ENCODE measurements around the gene SYPL1. TPM values are rescaled to one million over a fixed set of nuclear protein-coding genes. Genes with fewer than 3 reads are reported as not detected.
A peak's percentile ranks its signal among the peaks of the same experiment; 100 is the strongest.

Gene SYPL1
- total and polyA plus RNA-seq, 2 donors (not counting 1 experiment from before 2014, with no cell fraction given), result 58.5 to 130 TPM

DNA sequence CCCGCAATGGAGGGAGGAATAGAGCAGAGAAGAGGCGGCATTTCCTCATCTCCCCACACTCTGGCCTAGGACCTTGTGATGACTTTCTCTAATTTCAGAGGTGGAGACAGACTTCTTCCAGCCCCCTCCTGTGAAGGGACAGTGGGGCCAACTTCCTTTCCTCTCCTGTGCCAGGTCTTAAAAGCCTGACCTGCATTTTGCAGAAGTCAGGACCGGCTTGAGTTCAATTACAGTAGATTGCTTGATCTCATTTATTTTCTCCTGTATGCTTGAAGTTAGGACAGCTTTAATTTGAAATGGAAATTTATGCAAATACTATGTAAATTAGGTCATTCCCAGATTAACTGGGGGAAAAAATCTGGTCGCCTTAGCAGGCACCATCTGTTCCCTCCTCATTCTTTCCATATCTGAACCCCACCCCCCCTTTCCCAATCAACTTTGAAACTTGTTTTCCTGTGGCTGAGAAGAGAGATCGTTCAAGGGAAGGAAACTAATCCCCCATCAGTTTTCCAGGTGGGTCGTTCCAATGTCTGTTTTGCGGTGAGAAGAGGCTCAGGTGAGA, 57.1 kb downstream of the SYPL1 start:
- Mint-ChIP-seq H3K27me3 (no peaks in the 10 kb centered on the region), H3K9me3 (ENCODE audit: insufficient read depth) (no peaks in the 10 kb centered on the region), H3K4me1 (peaks cover 53% of the 10 kb centered on the region), H3K4me3 (no peak overlapping the region), H3K27ac (no peak overlapping the region)
- DNase-seq (no peak), ATAC-seq (ENCODE audit: low read depth) (no peak)
- H3K79me2 ChIP-seq (ENCODE audit: control insufficient read depth, insufficient read depth, low read length), result no peaks in the 10 kb centered on the region
- no peak overlapping the region for H3K9ac ChIP-seq (ENCODE audit: low read length)
- no peak overlapping the region for H2AFZ ChIP-seq (ENCODE audit: insufficient read depth, low read depth, low read length, poor library complexity, severe bottlenecking)
- no peaks in the 10 kb centered on the region for H3K9me3 ChIP-seq (ENCODE audit: control extremely low read depth in 1 of 3, control insufficient read depth in 2 of 3, insufficient read depth in 1 of 3, low read length in 2 of 3)
- CTCF ChIA-PET, result interaction anchor here (0.6 to 13.0 kb wide), 10 partner anchors 12 to 109 kb away, joined by 3 to 390 read pairs (median 39); partner anchors contain the start of gene SYPL1
- peaks cover 35 to 48% of the 10 kb centered on the region in 2 donors for H3K4me1 ChIP-seq (ENCODE audit: control insufficient read depth in 2 of 2, insufficient read depth in 2 of 2, low read length in 2 of 2)
- no peak overlapping the region for H3K27ac ChIP-seq (ENCODE audit: low read length in 2 of 2)
- intact Hi-C loops (cut with micrococcal nuclease), result loop anchor here (5.0 to 10.0 kb wide), 2 partner anchors 232 to 410 kb away; no protein-coding TSS in a partner anchor
- no peak overlapping the region for H3K4me2 ChIP-seq (replicated peaks; ENCODE audit: low read depth, low read length, poor library complexity, severe bottlenecking)
- WGBS (ENCODE audit: insufficient coverage), result no CpG with 5 or more reads among the region's 7 CpGs
- no peaks in the 10 kb centered on the region for H4K20me1 ChIP-seq (ENCODE audit: control insufficient read depth, insufficient read depth, low read length, poor library complexity, severe bottlenecking)
- TF ChIP-seq, protein P1, sequence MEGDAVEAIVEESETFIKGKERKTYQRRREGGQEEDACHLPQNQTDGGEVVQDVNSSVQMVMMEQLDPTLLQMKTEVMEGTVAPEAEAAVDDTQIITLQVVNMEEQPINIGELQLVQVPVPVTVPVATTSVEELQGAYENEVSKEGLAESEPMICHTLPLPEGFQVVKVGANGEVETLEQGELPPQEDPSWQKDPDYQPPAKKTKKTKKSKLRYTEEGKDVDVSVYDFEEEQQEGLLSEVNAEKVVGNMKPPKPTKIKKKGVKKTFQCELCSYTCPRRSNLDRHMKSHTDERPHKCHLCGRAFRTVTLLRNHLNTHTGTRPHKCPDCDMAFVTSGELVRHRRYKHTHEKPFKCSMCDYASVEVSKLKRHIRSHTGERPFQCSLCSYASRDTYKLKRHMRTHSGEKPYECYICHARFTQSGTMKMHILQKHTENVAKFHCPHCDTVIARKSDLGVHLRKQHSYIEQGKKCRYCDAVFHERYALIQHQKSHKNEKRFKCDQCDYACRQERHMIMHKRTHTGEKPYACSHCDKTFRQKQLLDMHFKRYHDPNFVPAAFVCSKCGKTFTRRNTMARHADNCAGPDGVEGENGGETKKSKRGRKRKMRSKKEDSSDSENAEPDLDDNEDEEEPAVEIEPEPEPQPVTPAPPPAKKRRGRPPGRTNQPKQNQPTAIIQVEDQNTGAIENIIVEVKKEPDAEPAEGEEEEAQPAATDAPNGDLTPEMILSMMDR (IDR thresholded peaks at IDR 0.05), result no peak
- no peak for TF ChIP-seq EZH2 (IDR thresholded peaks at IDR 0.05; ENCODE audit: borderline replicate concordance, insufficient read depth, low read depth, low read length, poor library complexity, severe bottlenecking)
- POLR2A ChIA-PET, result interaction anchor here (3.5 kb wide), 1 partner anchor 41 kb away, joined by 21 read pairs; no protein-coding TSS in a partner anchor
- no peak overlapping the region for H3K4me3 ChIP-seq (ENCODE audit: control extremely low read depth in 1 of 5, extremely low read depth in 1 of 5, insufficient read depth in 1 of 5, low read depth in 2 of 5, low read length in 4 of 5)
- H3K36me3 ChIP-seq (replicated peaks in 1 of 2; ENCODE audit: control extremely low read depth in 1 of 2, control insufficient read depth in 1 of 2, extremely low read depth in 1 of 2, insufficient read depth in 2 of 2, low read length in 1 of 2), result no peaks in the 10 kb centered on the region
- H3K27me3 ChIP-seq (replicated peaks in 1 of 4; ENCODE audit: control extremely low read depth in 1 of 4, control insufficient read depth in 3 of 4, insufficient read depth in 4 of 4, low read length in 3 of 4), result no peaks in the 10 kb centered on the region

DNA sequence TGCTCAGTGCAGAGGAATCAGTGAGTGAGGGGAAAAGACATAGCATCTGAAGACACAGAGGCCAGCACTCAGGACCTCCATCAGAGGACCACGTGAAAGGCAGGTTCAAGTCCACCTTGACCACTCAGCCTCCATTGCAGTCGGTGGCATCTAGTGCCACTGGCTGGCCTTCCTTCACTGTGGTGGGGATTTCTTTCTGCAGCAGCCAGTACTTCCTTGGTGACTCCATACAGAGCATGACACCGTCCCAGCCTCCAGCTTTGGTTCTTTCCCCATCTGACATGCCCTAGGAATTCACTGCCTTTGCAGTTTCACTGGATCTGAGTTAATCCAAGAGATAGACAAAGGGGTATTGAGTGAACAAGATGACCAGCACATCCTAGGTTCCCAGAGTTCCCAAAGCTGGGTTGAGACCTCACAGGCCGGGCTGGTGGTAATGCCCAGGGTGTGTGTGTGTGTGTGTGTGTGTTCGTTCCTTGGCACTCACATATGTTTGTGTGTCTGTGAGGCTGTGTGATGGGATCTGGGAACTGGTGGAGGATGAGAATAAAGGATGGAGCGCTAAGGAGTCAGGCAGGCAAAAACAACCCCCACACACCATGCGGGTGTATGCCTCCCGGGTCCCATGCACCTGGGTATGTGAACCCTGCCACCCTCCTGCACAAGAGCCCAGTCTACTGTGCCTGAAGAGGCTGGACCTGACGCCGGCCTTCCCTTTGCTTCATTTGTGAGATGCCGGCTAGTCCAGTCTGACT, 57.8 kb downstream of the SYPL1 start:
- H3K9me3 ChIP-seq (ENCODE audit: control extremely low read depth in 1 of 3, control insufficient read depth in 2 of 3, insufficient read depth in 1 of 3, low read length in 2 of 3), result no peaks in the 10 kb centered on the region
- Mint-ChIP-seq H3K4me3 (no peak overlapping the region), H3K9me3 (ENCODE audit: insufficient read depth) (no peaks in the 10 kb centered on the region), H3K27ac (peak overlapping the region; percentile 17), H3K4me1 (peaks cover 53% of the 10 kb centered on the region), H3K27me3 (no peaks in the 10 kb centered on the region)
- H3K27ac ChIP-seq (ENCODE audit: low read length in 2 of 2), result no peak overlapping the region
- H3K9ac ChIP-seq (ENCODE audit: low read length), result no peak overlapping the region
- ChIA-PET CTCF (interaction anchor here (4.9 to 13.0 kb wide), 3 partner anchors 11 to 100 kb away, joined by 32 to 390 read pairs (median 185); no protein-coding TSS in a partner anchor), POLR2A (no interaction called here)
- DNase-seq, result no peak
- ATAC-seq (ENCODE audit: low read depth), result no peak
- TF ChIP-seq EZH2 (IDR thresholded peaks at IDR 0.05; ENCODE audit: borderline replicate concordance, insufficient read depth, low read depth, low read length, poor library complexity, severe bottlenecking), result no peak
- TF ChIP-seq, protein P1 (IDR thresholded peaks at IDR 0.05), result no peak
- WGBS (ENCODE audit: insufficient coverage), result 98% methylated on average over 6 of the region's 11 CpGs
- H3K36me3 ChIP-seq (replicated peaks in 1 of 2; ENCODE audit: control extremely low read depth in 1 of 2, control insufficient read depth in 1 of 2, extremely low read depth in 1 of 2, insufficient read depth in 2 of 2, low read length in 1 of 2), result no peaks in the 10 kb centered on the region
- H2AFZ ChIP-seq (ENCODE audit: insufficient read depth, low read depth, low read length, poor library complexity, severe bottlenecking), result no peak overlapping the region
- H3K79me2 ChIP-seq (ENCODE audit: control insufficient read depth, insufficient read depth, low read length), result no peaks in the 10 kb centered on the region
- no peak overlapping the region for H3K4me2 ChIP-seq (replicated peaks; ENCODE audit: low read depth, low read length, poor library complexity, severe bottlenecking)
- no peak overlapping the region for H3K4me3 ChIP-seq (ENCODE audit: control extremely low read depth in 1 of 5, extremely low read depth in 1 of 5, insufficient read depth in 1 of 5, low read depth in 2 of 5, low read length in 4 of 5)
- peaks cover 34 to 48% of the 10 kb centered on the region in 2 donors for H3K4me1 ChIP-seq (ENCODE audit: control insufficient read depth in 2 of 2, insufficient read depth in 2 of 2, low read length in 2 of 2)
- intact Hi-C loops (cut with micrococcal nuclease), result loop anchor here (10.0 kb wide), 1 partner anchor 410 kb away; no protein-coding TSS in a partner anchor
- H4K20me1 ChIP-seq (ENCODE audit: control insufficient read depth, insufficient read depth, low read length, poor library complexity, severe bottlenecking), result no peaks in the 10 kb centered on the region
- H3K27me3 ChIP-seq (replicated peaks in 1 of 4; ENCODE audit: control extremely low read depth in 1 of 4, control insufficient read depth in 3 of 4, insufficient read depth in 4 of 4, low read length in 3 of 4), result no peaks in the 10 kb centered on the region

Measured in B cell (primary cell).